Measurements from ENCODE around the gene PALLD.

Gene PALLD

DNA sequence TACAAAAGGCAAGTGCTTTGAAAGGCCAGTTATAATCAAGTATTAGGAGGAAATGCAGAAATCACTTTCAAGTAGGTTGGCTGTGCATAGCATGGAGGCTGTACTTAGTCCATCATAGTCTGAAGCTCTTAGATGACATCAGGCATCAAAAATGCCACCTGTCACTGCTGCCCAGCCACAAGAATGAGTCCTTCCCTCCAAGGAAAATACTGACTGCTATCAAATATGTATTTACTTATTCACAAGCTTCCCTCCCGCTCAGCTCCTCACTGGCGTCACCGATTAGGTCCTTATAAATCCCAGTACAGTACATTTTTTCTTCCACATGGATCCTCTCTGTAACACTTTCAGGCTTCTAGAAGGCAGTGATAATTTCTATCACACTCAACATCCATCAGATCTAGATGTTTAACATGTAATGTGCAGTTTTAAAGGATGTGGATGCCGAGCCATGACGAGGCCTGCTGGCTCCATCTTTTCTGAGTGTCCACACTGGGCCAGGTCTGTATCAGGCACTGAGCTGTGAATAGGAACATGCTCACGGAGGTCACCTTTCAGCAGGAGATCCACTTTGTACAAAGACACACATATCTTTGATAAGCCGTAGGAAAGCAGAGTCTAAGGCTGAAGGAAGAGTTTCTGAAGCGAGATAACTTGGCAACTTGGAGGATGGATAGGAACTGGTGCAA lies 121.9 kb downstream of the PALLD start:
- no peaks in the 10 kb centered on the region for H3K36me3 ChIP-seq
- TF ChIP-seq CTCF (IDR thresholded peaks at IDR 0.05; ENCODE audit: low read depth, low read length): no peak
- no peak overlapping the region for H3K4me3 ChIP-seq (ENCODE audit: low read depth, low read length)
- no peak for DNase-seq
- H3K9me3 ChIP-seq (ENCODE audit: severe bottlenecking): no peaks in the 10 kb centered on the region
- no peak overlapping the region for H3K27ac ChIP-seq
- no peaks in the 10 kb centered on the region for H3K27me3 ChIP-seq (ENCODE audit: insufficient read depth, low read depth, severe bottlenecking)

DNA sequence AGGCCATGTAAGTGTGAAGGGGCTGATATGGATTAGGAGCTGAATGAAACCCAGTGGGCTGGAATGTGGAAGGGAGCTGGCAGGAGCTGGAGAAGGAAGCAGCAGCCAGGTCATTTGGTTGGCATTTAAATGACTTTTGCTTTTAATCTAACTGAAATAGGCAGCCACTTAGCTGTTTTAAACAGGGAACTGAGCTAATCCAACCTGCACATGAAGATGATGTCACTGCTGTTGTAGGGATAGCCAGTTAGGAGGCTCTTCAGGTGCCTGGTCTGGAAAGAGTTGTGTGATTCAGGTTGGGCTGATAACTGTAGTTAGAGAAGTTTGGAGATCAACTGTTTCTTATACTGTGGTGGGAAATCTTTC lies 122.4 kb downstream of the PALLD start:
- H3K36me3 ChIP-seq: no peaks in the 10 kb centered on the region
- no peak overlapping the region for H3K4me3 ChIP-seq (ENCODE audit: low read depth, low read length)
- TF ChIP-seq CTCF (IDR thresholded peaks at IDR 0.05; ENCODE audit: low read depth, low read length): no peak
- H3K27me3 ChIP-seq (ENCODE audit: insufficient read depth, low read depth, severe bottlenecking): no peaks in the 10 kb centered on the region
- no peak overlapping the region for H3K27ac ChIP-seq
- no peaks in the 10 kb centered on the region for H3K9me3 ChIP-seq (ENCODE audit: severe bottlenecking)
- DNase-seq: no peak

- Histone ChIP-seq H3K36me3 (no peaks in the 10 kb centered on the region), H3K4me3 (ENCODE audit: low read depth, low read length) (no peak overlapping the region), H3K9me3 (ENCODE audit: severe bottlenecking) (no peaks in the 10 kb centered on the region), H3K27me3 (ENCODE audit: insufficient read depth, low read depth, severe bottlenecking) (no peaks in the 10 kb centered on the region), H3K27ac (no peak overlapping the region)
- no peak for TF ChIP-seq CTCF (IDR thresholded peaks at IDR 0.05; ENCODE audit: low read depth, low read length)
- DNase-seq: no peak
Measured at GRCh38 chr4:168621806-168622589, 125.1 kb downstream of the PALLD start.

DNA sequence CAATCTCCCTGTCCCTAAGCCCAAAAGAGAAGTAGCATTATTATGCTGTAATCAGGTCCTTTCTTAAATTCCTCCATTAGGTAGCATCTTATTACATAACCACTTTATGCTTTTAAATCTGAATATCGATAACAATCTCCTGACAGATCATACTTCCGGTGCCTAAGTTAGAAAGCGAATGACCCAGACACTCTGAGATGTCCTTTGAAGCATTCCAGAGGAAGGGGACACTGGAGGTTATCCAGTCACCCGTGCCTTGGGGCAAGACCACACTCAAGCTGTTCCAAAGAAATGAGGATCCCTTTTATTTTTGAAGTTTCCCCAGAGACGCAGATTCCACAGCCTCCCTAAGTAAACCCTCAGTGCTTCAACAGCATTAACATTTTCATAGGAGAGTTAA lies 125.7 kb downstream of the PALLD start:
- TF ChIP-seq CTCF (IDR thresholded peaks at IDR 0.05; ENCODE audit: low read depth, low read length): no peak
- no peaks in the 10 kb centered on the region for H3K36me3 ChIP-seq
- no peak for DNase-seq
- H3K4me3 ChIP-seq (ENCODE audit: low read depth, low read length): no peak overlapping the region
- H3K27me3 ChIP-seq (ENCODE audit: insufficient read depth, low read depth, severe bottlenecking): no peaks in the 10 kb centered on the region
- no peak overlapping the region for H3K27ac ChIP-seq
- no peaks in the 10 kb centered on the region for H3K9me3 ChIP-seq (ENCODE audit: severe bottlenecking)

- no peak for DNase-seq
- no peak overlapping the region for H3K4me3 ChIP-seq (ENCODE audit: low read depth, low read length)
- H3K27me3 ChIP-seq (ENCODE audit: insufficient read depth, low read depth, severe bottlenecking): no peaks in the 10 kb centered on the region
- no peaks in the 10 kb centered on the region for H3K9me3 ChIP-seq (ENCODE audit: severe bottlenecking)
- no peak for TF ChIP-seq CTCF (IDR thresholded peaks at IDR 0.05; ENCODE audit: low read depth, low read length)
- H3K27ac ChIP-seq: no peak overlapping the region
- no peaks in the 10 kb centered on the region for H3K36me3 ChIP-seq
Measured at GRCh38 chr4:168623011-168623410, 126.2 kb downstream of the PALLD start.

All from WERI-Rb-1 (cell line).